ENCODE data around the gene NR1D1. TPM values are rescaled to one million over a fixed set of nuclear protein-coding genes. Genes with fewer than 3 reads are reported as not detected.

The NR1D1 gene
- total and polyA plus RNA-seq, 2 of the 13 experiments (the other 11 are each of a cell fraction or from before 2014, with no cell fraction given) = 2.1 to 2.7 TPM

GRCh38 chr17:40075201-40075941 lies 25.0 kb downstream of the NR1D1 start (continued):
- peak; percentile 89; the same call in 1 of the 2 replicates for TF ChIP-seq MTA1 (CRISPR knock-in tag; IDR thresholded peaks at IDR 0.05; ENCODE audit: borderline replicate concordance)
- no peak for TF ChIP-seq SOX13 (IDR thresholded peaks at IDR 0.05)
- peak in 1 of 2 experiments; percentile 52; a peak in 1 of 4 replicates for TF ChIP-seq SOX13 (CRISPR knock-in tag; conservative IDR thresholded peaks at IDR 0.05 in 1 of 2, IDR thresholded peaks at IDR 0.05 in 1 of 2)
- TF ChIP-seq ZBTB43 (CRISPR knock-in tag; conservative IDR thresholded peaks at IDR 0.05) = no peak
- TF ChIP-seq ZKSCAN1 (IDR thresholded peaks at IDR 0.05; ENCODE audit: low read length) = no peak
- no peak for TF ChIP-seq DDIT3 (CRISPR knock-in tag; IDR thresholded peaks at IDR 0.05)
- no peak for TF ChIP-seq ZNF407 (CRISPR knock-in tag; IDR thresholded peaks at IDR 0.05; ENCODE audit: not compliant biosample characterization)
- TF ChIP-seq LCORL (IDR thresholded peaks at IDR 0.05) = no peak
- TF ChIP-seq LCORL (CRISPR knock-in tag; IDR thresholded peaks at IDR 0.05) = peak; percentile 58; the same call in 1 of the 2 replicates
- no peak for TF ChIP-seq ZFP36L2 (CRISPR knock-in tag; IDR thresholded peaks at IDR 0.05)
- no peak for TF ChIP-seq ATF3 (CRISPR knock-in tag; IDR thresholded peaks at IDR 0.05)
- TF ChIP-seq ZNF275 (CRISPR knock-in tag; IDR thresholded peaks at IDR 0.05; ENCODE audit: borderline replicate concordance) = no peak
- peak; percentile 40; the same call in 1 of the 2 replicates for TF ChIP-seq IRF2 (CRISPR knock-in tag; IDR thresholded peaks at IDR 0.05)
- peak; percentile 77; the same call in 1 of the 2 replicates for TF ChIP-seq HNF4G (IDR thresholded peaks at IDR 0.05; ENCODE audit: borderline replicate concordance, low read depth, low read length)
- TF ChIP-seq HNF4G (CRISPR knock-in tag; IDR thresholded peaks at IDR 0.05; ENCODE audit: borderline replicate concordance, low read depth) = 0 out of 2 replicates have a peak, but pooled peaks have one; percentile 16
- TF ChIP-seq SRF (IDR thresholded peaks at IDR 0.05; ENCODE audit: low read depth, low read length) = peak; percentile 33; the same call in 1 of the 2 replicates
- no peak for TF ChIP-seq ZNF629 (CRISPR knock-in tag; conservative IDR thresholded peaks at IDR 0.05)
- no peak for TF ChIP-seq ZNF382 (CRISPR knock-in tag; IDR thresholded peaks at IDR 0.05; ENCODE audit: borderline replicate concordance)
